ENCODE data around the gene ELK4.

The ELK4 gene

DNA sequence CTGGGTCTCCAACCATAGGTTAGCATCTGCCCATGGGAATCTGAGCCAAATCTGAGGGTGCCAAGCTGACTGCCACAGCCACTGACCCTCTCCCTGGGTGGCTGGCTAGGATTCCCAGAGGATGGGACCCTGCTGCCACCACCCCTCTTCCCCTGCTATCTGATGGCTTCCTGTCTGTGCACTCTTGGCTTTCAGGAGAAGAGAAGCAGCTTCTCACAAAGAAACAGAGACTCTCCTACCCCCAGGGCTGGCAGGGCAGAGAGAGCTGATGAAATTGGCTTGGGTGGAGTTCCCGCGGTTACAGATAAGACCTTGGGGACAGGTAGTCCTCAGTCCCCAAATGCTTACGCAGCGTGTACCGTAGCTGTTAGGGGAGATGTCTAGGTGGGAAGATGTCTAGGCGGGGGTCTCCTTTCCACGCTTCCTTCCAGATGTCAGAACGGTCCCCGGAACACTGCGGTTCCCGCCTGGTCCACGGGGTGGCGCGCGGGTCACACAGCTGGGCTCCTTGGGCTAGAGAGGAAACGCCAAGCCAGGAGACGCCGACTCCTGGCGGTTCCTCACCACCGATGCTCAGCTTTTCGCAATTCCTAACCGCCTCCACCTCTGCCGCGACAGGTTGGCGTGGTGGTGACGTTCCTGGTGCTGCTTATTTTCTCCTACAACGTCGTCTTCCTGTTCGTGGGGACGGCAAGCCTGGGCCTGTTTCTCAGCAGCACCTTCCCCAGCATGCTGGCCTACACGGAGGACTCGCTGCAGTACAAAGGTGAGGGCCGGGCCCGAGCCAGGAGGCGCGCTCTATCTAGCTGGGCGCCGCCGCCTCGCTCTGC is 40.1 kb downstream of the ELK4 start:
- FAIRE-seq: no peak
- DNase-seq (ENCODE audit: insufficient read length, low spot score): peak; percentile 88
- TF ChIP-seq POLR2A (IDR thresholded peaks at IDR 0.05; ENCODE audit: low read depth, low read length): no peak

DNA sequence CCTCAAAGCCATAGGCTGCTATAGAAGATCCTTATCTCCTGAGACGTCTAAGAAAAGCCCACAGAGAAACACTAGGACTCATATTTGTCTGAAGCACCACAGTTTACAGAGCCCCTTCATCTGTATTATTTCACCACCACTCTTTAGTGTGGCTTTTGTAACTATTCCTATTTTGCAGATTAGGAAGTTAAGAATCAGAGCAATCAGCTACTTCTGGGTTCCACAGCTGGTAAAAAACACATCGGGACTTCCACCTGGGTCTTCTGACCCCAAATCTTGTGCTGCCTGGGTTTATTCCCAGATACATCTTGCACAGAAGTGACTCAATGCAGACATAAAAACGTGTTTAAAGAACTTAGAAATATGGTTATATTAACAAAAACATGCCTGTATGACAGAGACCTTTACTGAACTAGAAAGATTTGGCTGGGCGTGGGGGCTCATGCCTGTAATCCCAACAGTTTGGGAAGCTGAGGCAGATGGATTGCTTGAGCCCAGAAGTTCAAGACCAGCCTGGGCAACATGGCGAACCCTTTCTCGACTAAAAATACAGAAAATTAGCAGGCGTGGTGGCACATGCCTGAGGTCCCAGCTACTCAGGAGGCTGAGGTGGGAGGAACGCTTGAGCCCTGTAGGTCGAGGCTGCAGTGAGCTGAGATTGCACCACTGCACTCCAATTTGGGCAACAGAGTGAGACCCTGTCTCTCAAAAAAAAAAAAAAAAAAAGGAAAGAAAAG is 40.9 kb downstream of the ELK4 start:
- no peak for FAIRE-seq
- no peak for TF ChIP-seq POLR2A (IDR thresholded peaks at IDR 0.05; ENCODE audit: low read depth, low read length)
- DNase-seq (ENCODE audit: insufficient read length, low spot score): no peak

DNA sequence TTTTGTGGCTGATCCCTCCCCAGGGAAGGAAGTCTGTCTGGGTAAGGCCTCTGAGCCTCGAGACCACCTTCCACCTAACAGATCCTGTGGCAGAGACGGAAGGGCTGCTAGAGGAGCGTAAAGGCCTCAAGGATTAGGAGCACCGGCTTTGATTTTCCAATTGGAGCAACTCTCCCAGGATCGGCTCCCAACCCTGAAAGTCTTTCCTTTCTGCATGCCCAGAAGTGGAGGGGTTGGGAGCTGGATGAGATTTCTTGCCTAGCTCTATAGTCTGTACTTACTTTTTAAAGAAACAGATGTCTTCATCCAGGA is 41.4 kb downstream of the ELK4 start:
- FAIRE-seq (no peak), DNase-seq (ENCODE audit: insufficient read length, low spot score) (no peak)
- no peak for TF ChIP-seq POLR2A (IDR thresholded peaks at IDR 0.05; ENCODE audit: low read depth, low read length)

GRCh38 chr1:205589618-205590456 is 42.0 kb downstream of the ELK4 start:
- FAIRE-seq: no peak
- no peak for TF ChIP-seq POLR2A (IDR thresholded peaks at IDR 0.05; ENCODE audit: low read depth, low read length)
- no peak for DNase-seq (ENCODE audit: insufficient read length, low spot score)

DNA sequence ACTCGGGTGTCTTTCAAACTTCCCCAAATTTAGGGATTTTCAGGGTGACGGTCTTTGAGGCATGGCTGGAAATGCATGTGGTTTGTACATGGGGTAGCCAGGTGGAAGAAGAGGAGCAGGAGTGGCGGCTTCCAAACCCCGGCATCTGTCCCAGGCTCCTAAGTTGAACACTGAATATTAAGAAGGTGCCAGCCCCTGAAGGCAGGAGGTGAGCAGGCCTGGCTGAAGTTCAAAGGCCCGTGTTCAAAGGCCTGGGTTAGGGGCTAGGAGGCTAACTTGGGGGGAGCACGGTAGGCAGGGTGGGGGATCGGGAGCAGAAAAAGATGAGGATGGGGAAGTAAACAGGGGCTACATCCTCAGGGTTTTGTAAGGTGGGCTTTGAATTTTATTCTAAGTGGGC is 42.8 kb downstream of the ELK4 start:
- FAIRE-seq (no peak), DNase-seq (ENCODE audit: insufficient read length, low spot score) (no peak)
- no peak for TF ChIP-seq POLR2A (IDR thresholded peaks at IDR 0.05; ENCODE audit: low read depth, low read length)

GRCh38 chr1:205588636-205589035 is 43.2 kb downstream of the ELK4 start:
- TF ChIP-seq POLR2A (IDR thresholded peaks at IDR 0.05; ENCODE audit: low read depth, low read length): no peak
- FAIRE-seq (no peak), DNase-seq (ENCODE audit: insufficient read length, low spot score) (peak; percentile 32)

DNA sequence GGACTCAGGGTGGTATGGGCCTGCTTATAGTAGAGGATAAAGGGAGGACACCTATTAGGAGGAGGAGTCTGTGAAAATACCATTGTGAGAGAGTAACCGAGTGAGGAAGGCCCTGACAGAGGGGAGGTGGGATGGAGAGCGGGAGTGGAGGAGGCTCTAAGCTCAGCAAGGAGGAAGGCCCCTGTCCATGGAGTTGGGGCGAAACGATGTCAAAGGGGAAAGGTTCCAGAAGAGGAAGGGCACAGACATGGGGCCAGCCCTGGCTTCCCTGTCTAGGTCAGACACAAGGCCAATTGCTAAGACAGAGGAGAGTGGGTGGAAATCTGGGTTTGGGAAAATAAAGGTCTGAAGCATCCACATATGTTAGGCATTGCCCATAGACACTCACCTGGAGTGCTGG is 44.2 kb downstream of the ELK4 start:
- TF ChIP-seq POLR2A (IDR thresholded peaks at IDR 0.05; ENCODE audit: low read depth, low read length): no peak
- no peak for DNase-seq (ENCODE audit: insufficient read length, low spot score)
- no peak for FAIRE-seq

DNA sequence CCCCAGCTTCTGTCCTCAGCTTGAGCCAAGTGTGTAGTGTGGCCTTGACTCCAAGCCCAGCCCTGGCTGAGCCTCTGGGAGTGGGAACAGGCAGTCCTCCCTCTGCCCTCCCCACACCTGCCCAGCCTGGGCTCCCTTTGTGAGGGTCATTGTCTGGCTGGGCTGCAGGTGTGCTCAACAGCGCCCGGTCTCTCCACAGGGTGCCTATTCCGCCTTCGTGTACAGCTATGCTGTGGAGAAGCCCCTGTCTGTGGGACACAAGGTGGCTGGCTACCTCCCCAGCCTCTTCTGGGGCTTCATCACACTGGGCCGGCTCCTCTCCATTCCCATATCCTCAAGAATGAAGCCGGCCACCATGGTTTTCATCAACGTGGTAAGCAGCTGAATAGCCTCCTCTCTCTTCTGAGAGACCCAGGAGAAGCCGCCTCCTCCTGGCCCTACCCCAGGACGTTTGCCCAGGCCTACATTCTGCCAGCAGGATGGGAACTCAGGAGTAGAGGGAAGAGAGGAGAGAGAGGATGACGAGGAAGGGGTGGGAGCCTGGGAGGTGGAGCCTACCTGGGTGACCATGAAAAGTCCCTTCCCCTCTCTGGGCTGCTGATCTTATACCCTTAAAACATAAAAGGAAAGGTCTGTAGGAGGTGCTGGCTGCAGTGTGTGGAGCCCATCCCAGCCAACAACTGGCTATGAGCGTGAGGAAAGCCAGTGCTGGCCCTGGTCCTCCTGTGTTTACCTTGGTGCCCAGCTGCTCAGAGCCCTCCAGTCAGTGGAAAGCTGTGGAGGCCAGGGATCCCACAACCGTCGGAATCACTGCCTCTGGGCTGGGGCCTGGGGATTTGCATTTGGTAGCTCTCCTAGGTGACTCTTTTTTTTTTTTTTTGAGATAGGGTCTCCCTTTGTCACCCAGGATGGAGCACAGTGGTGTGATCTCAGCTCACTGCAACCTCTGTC is 45.7 kb downstream of the ELK4 start:
- DNase-seq (ENCODE audit: insufficient read length, low spot score) (no peak), FAIRE-seq (no peak)
- TF ChIP-seq POLR2A (IDR thresholded peaks at IDR 0.05; ENCODE audit: low read depth, low read length): no peak

DNA sequence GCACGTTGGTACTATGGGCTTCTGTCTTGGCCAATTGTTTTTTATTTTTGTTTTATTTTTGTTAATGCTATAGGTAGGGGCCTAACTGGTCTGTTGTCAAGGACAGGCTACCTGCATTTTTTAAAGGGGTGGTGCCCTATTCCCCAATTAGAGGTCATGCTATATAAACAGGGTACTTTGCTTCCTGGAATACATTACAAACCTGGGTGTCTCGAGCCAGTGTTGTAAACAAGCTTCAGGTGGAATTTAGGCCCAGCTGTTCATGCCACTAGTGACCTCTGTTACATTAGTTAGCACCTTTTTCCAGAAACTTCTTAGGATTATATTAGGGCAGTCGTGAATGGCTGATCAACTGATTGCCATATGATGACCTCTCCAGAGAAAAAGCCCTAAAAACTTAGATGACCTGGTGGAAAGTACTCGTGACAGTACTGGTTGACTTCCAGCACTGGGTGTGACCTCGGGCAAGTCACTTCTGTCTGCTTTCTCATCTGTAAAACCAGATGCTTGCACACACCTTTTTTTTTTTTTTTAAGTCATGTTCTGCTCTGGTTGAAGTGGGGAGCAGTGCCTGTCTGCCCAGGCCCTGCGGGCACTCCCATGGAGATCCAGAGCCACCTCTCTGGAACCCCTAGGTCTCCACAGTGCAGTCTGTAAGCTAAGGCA is 46.5 kb downstream of the ELK4 start:
- DNase-seq (ENCODE audit: insufficient read length, low spot score) (no peak), FAIRE-seq (no peak)
- TF ChIP-seq POLR2A (IDR thresholded peaks at IDR 0.05; ENCODE audit: low read depth, low read length): no peak

- FAIRE-seq: no peak
- no peak for TF ChIP-seq POLR2A (IDR thresholded peaks at IDR 0.05; ENCODE audit: low read depth, low read length)
- no peak for DNase-seq (ENCODE audit: insufficient read length, low spot score)
Measured at GRCh38 chr1:205584732-205585131, 47.1 kb downstream of the ELK4 start.

DNA sequence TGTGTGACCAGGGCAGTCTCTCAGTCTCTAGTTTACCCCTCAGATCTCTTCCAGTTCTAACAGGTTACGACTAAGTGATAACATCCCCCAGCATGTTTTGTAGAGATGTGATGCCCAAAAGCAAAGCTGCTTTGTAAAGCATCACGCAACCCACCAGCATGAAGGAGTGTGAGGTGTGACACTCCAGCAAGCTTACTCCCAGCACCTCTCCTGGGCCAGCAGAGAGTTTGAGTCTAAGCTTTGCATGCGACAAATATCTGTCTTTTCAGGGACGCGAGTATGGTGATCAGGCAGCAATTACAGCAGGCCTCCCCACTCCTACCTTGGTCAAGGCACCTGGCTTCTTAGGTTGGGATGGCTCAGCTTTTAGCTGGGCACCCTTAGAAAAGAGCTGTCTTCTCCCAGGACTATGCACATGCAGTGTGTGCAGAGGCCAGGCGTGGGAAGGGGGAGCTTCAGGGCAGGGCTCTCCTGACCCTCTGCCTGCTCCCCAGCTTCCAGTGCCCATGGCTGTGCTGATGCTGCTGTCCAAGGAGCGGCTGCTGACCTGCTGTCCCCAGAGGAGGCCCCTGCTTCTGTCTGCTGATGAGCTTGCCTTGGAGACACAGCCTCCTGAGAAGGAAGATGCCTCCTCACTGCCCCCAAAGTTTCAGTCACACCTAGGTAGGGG is 48.2 kb downstream of the ELK4 start:
- no peak for TF ChIP-seq POLR2A (IDR thresholded peaks at IDR 0.05; ENCODE audit: low read depth, low read length)

More for the DNA sequence above, 48.2 kb downstream of the ELK4 start:
- FAIRE-seq (no peak), DNase-seq (ENCODE audit: insufficient read length, low spot score) (no peak)

All from H54 (cell line).